B cell (primary cell): ENCODE results near the gene PRR16.

Experiments used
- CTCF ChIP-seq: fragments of 200-600 bp; IDR thresholded peaks from one replicate; pipeline ENCODE4 v1.8.0; 2022; ENCODE audit warnings: antibody characterized with exemption, mild to moderate bottlenecking
- EZH2 ChIP-seq: IDR thresholded peaks from 2 replicates; pipeline ENCODE4 v1.6.1; 2012; ENCODE audit warnings: borderline replicate concordance, low read depth, mild to moderate bottlenecking, moderate library complexity, low read length; ENCODE audit not compliant: insufficient read depth, poor library complexity, severe bottlenecking

GRCh38 chr5:120432861-120433260, 31.2 kb upstream of the PRR16 start:
- no peak for TF ChIP-seq CTCF
- TF ChIP-seq EZH2, result no peak
